ENCODE measurements around the gene MTTP. TPM values are rescaled to one million over a fixed set of nuclear protein-coding genes. Genes with fewer than 3 reads are reported as not detected.

Gene MTTP
- total and polyA plus RNA-seq, 9 donors = 0.67 to 4.8 (median 2.2) TPM

DNA sequence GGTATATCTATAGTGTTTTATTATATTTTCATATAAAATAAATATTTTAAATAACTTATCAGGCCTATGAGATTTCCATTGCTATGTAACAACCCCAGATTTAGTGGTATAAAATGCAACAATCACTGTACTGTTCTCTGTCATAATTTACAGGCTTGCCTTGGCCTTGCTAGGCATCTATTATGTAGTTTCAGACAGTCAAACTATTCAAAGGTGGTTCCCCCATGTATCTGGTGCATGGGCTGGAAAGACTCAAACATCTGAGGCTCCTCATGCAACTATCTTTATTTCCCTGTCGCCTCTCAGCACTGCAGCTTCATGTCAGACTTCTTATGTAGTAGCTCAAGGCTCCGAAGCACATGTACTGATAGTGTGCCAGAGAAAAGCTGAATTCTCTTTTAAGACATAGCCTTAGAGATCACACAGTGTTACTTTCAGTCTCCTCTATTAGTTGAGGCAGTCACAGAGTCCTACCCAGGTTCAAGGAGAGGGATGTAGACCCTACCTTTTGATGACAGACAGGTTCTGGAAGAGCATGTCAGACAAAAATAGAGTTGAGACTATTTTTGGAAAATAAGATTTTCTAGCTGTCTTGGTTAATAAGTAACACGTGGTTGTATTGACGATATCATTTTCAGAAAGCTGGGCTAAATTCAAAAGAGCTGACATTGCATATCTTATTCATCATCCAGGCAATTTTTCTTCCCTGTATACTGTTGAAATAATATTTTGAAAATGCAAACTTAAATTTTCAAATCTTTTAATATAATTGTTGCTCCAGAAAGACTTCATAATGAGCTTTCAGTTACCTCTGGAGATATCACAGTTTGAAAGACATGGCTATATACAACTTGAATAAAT lies 19.4 kb downstream of the MTTP start:
- 50 to 63% (median 57%) methylated on average over 4 of the region's 4 CpGs for WGBS, 3 donors
- no peak for TF ChIP-seq EP300 (IDR thresholded peaks at IDR 0.05)
- H3K4me3 ChIP-seq = no peak overlapping the region
- H3K27me3 ChIP-seq = no peaks in the 10 kb centered on the region
- no peak overlapping the region for H3K27ac ChIP-seq
- intact Hi-C loops (cut with DNase I) = no loop called here
- no peak for DNase-seq
- no peaks in the 10 kb centered on the region for H3K4me1 ChIP-seq (ENCODE audit: insufficient read depth)
- H3K9me3 ChIP-seq = no peaks in the 10 kb centered on the region
- no peaks in the 10 kb centered on the region for H3K36me3 ChIP-seq

DNA sequence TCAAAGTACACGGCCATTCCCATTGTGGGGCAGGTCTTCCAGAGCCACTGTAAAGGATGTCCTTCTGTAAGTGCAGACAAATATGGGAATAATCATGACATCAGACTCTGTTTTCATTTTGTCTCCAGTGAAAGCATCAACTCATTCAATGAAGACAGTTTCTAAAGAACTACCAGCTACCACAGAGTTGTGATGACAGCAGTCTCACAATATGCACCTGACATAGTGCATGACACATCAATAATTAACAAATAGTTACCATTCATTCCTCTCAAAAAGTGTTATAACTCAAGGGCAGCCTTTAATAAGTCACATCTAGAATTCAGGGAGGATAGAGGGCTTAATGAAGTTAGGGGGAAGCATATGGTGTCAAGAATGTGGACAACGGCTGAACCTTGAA lies 20.2 kb downstream of the MTTP start:
- intact Hi-C loops (cut with DNase I) = no loop called here
- H3K27ac ChIP-seq = no peak overlapping the region
- TF ChIP-seq POLR2A (IDR thresholded peaks at IDR 0.05) = no peak
- TF ChIP-seq EP300 (IDR thresholded peaks at IDR 0.05) = no peak
- TF ChIP-seq, protein P1, sequence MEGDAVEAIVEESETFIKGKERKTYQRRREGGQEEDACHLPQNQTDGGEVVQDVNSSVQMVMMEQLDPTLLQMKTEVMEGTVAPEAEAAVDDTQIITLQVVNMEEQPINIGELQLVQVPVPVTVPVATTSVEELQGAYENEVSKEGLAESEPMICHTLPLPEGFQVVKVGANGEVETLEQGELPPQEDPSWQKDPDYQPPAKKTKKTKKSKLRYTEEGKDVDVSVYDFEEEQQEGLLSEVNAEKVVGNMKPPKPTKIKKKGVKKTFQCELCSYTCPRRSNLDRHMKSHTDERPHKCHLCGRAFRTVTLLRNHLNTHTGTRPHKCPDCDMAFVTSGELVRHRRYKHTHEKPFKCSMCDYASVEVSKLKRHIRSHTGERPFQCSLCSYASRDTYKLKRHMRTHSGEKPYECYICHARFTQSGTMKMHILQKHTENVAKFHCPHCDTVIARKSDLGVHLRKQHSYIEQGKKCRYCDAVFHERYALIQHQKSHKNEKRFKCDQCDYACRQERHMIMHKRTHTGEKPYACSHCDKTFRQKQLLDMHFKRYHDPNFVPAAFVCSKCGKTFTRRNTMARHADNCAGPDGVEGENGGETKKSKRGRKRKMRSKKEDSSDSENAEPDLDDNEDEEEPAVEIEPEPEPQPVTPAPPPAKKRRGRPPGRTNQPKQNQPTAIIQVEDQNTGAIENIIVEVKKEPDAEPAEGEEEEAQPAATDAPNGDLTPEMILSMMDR (IDR thresholded peaks at IDR 0.05) = no peak
- H3K36me3 ChIP-seq = no peaks in the 10 kb centered on the region
- 93 to 96% (median 94%) methylated on average over 2 of the region's 2 CpGs for WGBS, 3 donors
- no peaks in the 10 kb centered on the region for H3K9me3 ChIP-seq
- H3K4me3 ChIP-seq = no peak overlapping the region
- no peaks in the 10 kb centered on the region for H3K4me1 ChIP-seq (ENCODE audit: insufficient read depth)
- no peak for DNase-seq
- no peaks in the 10 kb centered on the region for H3K27me3 ChIP-seq

DNA sequence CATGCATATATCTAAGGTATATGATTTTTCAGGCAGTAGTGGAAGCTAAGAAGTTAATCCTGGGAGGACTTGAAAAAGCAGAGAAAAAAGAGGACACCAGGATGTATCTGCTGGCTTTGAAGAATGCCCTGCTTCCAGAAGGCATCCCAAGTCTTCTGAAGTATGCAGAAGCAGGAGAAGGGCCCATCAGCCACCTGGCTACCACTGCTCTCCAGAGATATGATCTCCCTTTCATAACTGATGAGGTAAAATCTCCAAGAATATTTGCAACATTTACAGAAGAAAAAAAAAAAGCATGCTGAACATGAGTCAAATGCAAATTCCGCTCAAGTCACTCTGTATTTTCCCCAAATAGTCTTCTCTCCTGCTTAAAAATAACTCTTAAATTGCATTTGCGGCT lies 32.1 kb downstream of the MTTP start:
- DNase-seq = no peak
- H3K4me1 ChIP-seq (ENCODE audit: insufficient read depth) = no peaks in the 10 kb centered on the region
- no peaks in the 10 kb centered on the region for H3K36me3 ChIP-seq
- intact Hi-C loops (cut with DNase I) = loop anchor here in 1 of 4 donors (10.0 kb wide), 1 partner anchor 1152 kb away; no protein-coding TSS in a partner anchor
- WGBS, 3 donors = 92 to 98% (median 93%) methylated on average over 2 of the region's 2 CpGs
- no peaks in the 10 kb centered on the region for H3K9me3 ChIP-seq
- no peaks in the 10 kb centered on the region for H3K27me3 ChIP-seq
- TF ChIP-seq POLR2A (IDR thresholded peaks at IDR 0.05) = no peak
- TF ChIP-seq, protein P1 (IDR thresholded peaks at IDR 0.05) = no peak
- no peak for TF ChIP-seq EP300 (IDR thresholded peaks at IDR 0.05)
- H3K27ac ChIP-seq = no peak overlapping the region
- no peak overlapping the region for H3K4me3 ChIP-seq

DNA sequence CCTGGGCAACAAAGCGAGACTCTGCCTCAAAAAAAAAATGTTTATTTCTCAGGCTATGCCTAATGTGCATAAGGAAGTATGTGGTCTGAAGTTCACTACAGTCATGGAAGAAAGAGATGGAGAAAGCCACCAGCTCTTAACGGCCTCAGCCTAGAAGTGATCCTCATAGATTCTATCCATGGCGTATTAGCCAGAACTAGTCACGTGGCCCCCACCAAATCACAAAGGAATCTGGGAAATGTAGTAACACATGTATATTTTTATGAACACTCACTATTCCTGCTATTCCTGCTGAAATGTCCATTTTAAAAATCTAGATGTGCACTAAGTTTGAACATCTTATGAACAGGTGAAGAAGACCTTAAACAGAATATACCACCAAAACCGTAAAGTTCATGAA lies 33.8 kb downstream of the MTTP start:
- 76 to 96% (median 83%) methylated on average over 5 of the region's 5 CpGs for WGBS, 3 donors
- Histone ChIP-seq H3K4me3 (no peak overlapping the region), H3K27me3 (no peaks in the 10 kb centered on the region), H3K4me1 (ENCODE audit: insufficient read depth) (no peaks in the 10 kb centered on the region), H3K27ac (no peak overlapping the region), H3K9me3 (no peaks in the 10 kb centered on the region), H3K36me3 (no peaks in the 10 kb centered on the region)
- intact Hi-C loops (cut with DNase I) = loop anchor here in 1 of 4 donors (10.0 kb wide), 1 partner anchor 1154 kb away; no protein-coding TSS in a partner anchor
- TF ChIP-seq EP300 (IDR thresholded peaks at IDR 0.05) (no peak), POLR2A (IDR thresholded peaks at IDR 0.05) (no peak)
- TF ChIP-seq, protein P1 (IDR thresholded peaks at IDR 0.05) = no peak
- no peak for DNase-seq

DNA sequence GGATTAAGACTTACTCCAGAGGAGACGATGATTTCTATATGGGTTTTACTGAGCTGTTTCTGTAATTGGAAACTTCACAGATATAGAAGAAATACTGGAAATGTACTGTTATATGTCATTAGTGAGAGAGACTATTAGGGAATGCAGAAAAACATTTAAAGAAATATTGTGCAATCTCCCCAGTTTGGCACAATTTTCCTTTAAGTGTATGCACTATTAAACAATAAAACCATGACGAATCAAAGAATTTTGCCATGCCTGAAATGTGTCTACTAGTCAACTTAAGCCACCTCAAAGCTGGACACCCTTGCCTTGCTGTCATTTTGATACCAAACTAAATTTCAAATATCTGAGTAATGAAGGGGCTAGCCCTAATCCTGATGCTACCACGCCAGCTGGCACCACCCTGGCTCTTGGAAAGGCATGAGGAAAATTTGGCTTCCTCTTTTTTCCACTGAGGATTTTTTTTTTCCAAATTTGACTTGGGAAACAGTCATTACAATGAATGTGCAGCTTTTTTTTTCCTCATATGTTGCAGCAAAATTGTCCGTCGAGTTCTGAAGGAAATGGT lies 36.1 kb downstream of the MTTP start:
- intact Hi-C loops (cut with DNase I) = no loop called here
- no peaks in the 10 kb centered on the region for H3K27me3 ChIP-seq
- no peaks in the 10 kb centered on the region for H3K9me3 ChIP-seq
- H3K4me3 ChIP-seq = no peak overlapping the region
- H3K36me3 ChIP-seq = no peaks in the 10 kb centered on the region
- TF ChIP-seq, protein P1 (IDR thresholded peaks at IDR 0.05) = no peak
- TF ChIP-seq EP300 (IDR thresholded peaks at IDR 0.05) = no peak
- TF ChIP-seq POLR2A (IDR thresholded peaks at IDR 0.05) = no peak
- 77 to 83% (median 80%) methylated on average over 5 of the region's 5 CpGs for WGBS, 3 donors
- no peaks in the 10 kb centered on the region for H3K4me1 ChIP-seq (ENCODE audit: insufficient read depth)
- no peak for DNase-seq
- H3K27ac ChIP-seq = no peak overlapping the region

All from ovary (tissue), 9 donors.